Smooth muscle cell of the umbilical artery (primary cell): Measurements from ENCODE around the gene HMGN2. TPM values are rescaled to one million over a fixed set of nuclear protein-coding genes. Genes with fewer than 3 reads are reported as not detected.

Experiments
- total RNA-seq: library from RNA; depleted of rRNA; stranded (reverse); fragments of >200 nt; gene quantifications from 2 replicates; pipeline ENCODE4 v1.2.3, GENCODE V29; 2014

The HMGN2 gene
- 124 and 138 TPM in 2 replicates for total RNA-seq

DNA sequence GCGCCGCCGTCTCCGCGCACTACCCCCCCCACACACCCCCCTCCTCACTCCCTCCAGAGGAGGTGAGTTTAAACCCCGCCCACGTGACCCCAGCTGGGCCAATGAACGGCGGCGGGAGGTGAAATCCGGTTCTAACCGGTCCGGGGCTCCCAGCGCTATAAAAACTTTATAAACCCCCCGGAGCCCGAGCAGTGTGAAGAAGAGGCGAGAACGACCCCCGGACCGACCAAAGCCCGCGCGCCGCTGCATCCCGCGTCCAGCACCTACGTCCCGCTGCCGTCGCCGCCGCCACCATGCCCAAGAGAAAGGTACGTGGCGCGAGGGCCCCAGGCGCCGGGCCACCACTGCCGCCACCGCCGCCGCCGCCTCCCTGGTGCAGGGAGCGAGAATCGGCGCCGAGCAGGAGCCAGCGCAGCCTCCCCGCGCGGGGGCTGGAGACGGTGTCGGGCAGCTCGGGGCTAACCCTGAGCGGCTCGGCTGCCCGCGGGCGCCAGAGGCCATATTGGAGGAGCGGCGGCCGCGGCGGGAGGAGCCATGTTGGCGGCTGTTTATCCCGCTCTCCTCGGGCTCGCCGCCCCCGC is at the start of gene HMGN2:
TSS of gene HMGN2 (plus strand) at position 121 of the 581 bp plus-strand sequence. CDS start at position 294, 173 bp downstream.

DNA sequence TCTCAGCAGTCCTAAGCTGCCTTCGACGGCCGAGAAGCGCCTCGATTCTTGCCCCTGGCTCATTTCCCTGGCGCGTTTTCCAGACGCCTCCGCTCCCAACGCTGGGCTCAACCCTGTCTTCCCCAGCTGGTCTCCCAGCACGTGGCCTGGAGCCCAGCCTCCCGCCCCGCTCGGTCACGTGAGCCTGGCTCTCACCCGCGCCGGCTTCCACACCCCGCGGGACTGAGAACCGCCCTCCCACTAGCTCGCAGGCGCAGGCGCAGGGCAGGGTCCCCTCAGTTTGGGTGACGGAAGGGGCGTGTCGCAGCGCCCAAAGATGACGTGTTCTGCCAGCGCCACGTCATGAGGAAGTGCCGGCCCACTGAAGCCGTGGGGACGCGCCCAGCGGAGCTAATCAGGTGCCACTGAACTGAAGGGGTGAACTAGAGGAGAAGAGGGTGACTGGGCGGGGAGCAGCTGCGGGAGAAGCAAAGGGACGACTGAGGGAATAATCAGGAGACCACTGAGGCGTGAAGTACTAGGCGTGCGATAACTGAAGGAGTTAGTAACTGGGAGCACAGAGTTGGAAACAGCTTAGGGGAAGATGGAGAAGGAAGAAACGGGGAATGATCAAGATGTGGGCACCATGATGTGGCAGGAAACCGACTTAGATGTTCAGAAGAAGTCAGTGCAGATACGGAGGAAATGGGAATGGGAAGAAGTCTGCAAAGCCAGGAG is 40.1 kb upstream of the HMGN2 start, which contains the start of gene DHDDS:
TSS of gene DHDDS (plus strand) at position 343 of the 717 bp plus-strand sequence. CDS start 625 bp downstream, outside the sequence.

Other genes starting within 250 kb of the HMGN2 start
- gene CEP85, start 238.2 kb upstream of the HMGN2 start, total RNA-seq = 5.6 and 9.9 TPM in 2 replicates
- gene SH3BGRL3, start 192.4 kb upstream of the HMGN2 start, total RNA-seq = 20.5 and 55.5 TPM in 2 replicates
- gene UBXN11, start 165.8 kb upstream of the HMGN2 start, total RNA-seq = 3.0 TPM in 2 replicates
- gene CD52, start 154.5 kb upstream of the HMGN2 start, total RNA-seq = not detected in 2 replicates
- not detected in 2 replicates for gene CRYBG2, start 118.3 kb upstream of the HMGN2 start, total RNA-seq
- not detected in 2 replicates for gene ZNF683, start 99.7 kb upstream of the HMGN2 start, total RNA-seq
- gene LIN28A, start 61.6 kb upstream of the HMGN2 start, total RNA-seq = not detected in 2 replicates
- gene DHDDS, start 40.1 kb upstream of the HMGN2 start, total RNA-seq = 62.1 and 97.0 TPM in 2 replicates
- gene RPS6KA1, start 57.3 kb downstream of the HMGN2 start, total RNA-seq = 3.3 and 4.6 TPM in 2 replicates
- gene ARID1A, start 223.6 kb downstream of the HMGN2 start, total RNA-seq = 16.9 and 47.5 TPM in 2 replicates